A549 (cell line): Measurements from ENCODE around the gene SCRN1.

Experiments
- CEBPB ChIP-seq, 2 experiments: fragments of >200 bp in 1 of 2; sonication (Bioruptor Twin) in 1 of 2; formaldehyde crosslinking in 1 of 2; IDR thresholded peaks; 2 replicates each; pipeline ENCODE4 v1.6.1; 2012 to 2016
- CTCF ChIP-seq: fragments of >200 bp; sonication (Bioruptor Twin); formaldehyde crosslinking; IDR thresholded peaks from 3 replicates; pipeline ENCODE4 v1.5.1; 2016
- EHMT2 ChIP-seq: fragments of 200-600 bp; sonication (generic); IDR thresholded peaks from 2 replicates; pipeline ENCODE4 v1.6.1; 2016; ENCODE audit warnings: antibody characterized with exemption, low read depth, mild to moderate bottlenecking, moderate library complexity
- EP300 ChIP-seq, 2 experiments: fragments of >200 bp; sonication (Bioruptor Twin); formaldehyde crosslinking; IDR thresholded peaks; 2 replicates in 1 of 2; 3 replicates in 1 of 2; pipeline ENCODE4 v1.6.1; 2016 to 2017
- HDAC2 ChIP-seq: fragments of 200-600 bp; sonication (generic); IDR thresholded peaks from 2 replicates; pipeline ENCODE4 v1.6.1; 2016
- KDM1A ChIP-seq: fragments of 200-600 bp; sonication (generic); IDR thresholded peaks from 2 replicates; pipeline ENCODE4 v1.6.1; 2016; ENCODE audit warnings: low read depth, mild to moderate bottlenecking
- NR3C1 ChIP-seq: fragments of >200 bp; sonication (Bioruptor Twin); formaldehyde crosslinking; IDR thresholded peaks from 3 replicates; pipeline ENCODE4 v1.6.1; 2017
- POLR2A ChIP-seq: IDR thresholded peaks from 2 replicates; pipeline ENCODE4 v1.6.1; 2012; ENCODE audit warnings: mild to moderate bottlenecking, low read length
- RAD21 ChIP-seq, 2 experiments: fragments of >200 bp in 1 of 2; sonication (Bioruptor Twin) in 1 of 2; formaldehyde crosslinking in 1 of 2; IDR thresholded peaks in 1 of 2; conservative IDR thresholded peaks in 1 of 2; 2 replicates in 1 of 2; 3 replicates in 1 of 2; pipeline ENCODE4 v1.6.1; 2012 to 2018; ENCODE audit warnings: inconsistent platforms in 1 of 2
- TFCP2L1 ChIP-seq: fragments of 250-450 bp; sonication (Bioruptor Pico); IDR thresholded peaks from 2 replicates; pipeline ENCODE4 v1.5.0; 2021; ENCODE audit warnings: mild to moderate bottlenecking
- USF2 ChIP-seq: fragments of 450-650 bp; IDR thresholded peaks from 2 replicates; pipeline ENCODE4 v1.6.1; 2014; ENCODE audit warnings: antibody characterized with exemption
- ZC3H11A ChIP-seq: fragments of 450-650 bp; IDR thresholded peaks from 2 replicates; pipeline ENCODE4 v1.6.1; 2014; ENCODE audit warnings: antibody characterized with exemption, mild to moderate bottlenecking
- ZNF302 ChIP-seq: fragments of 250-450 bp; sonication (Bioruptor Pico); IDR thresholded peaks from 2 replicates; pipeline ENCODE4 v1.9.0; 2021; ENCODE audit warnings: inconsistent platforms, mild to moderate bottlenecking, moderate library complexity

- TF ChIP-seq ZC3H11A (no peak), RAD21 (conservative IDR thresholded peaks at IDR 0.05 in 1 of 2, IDR thresholded peaks at IDR 0.05 in 1 of 2) (no peak), CTCF (no peak), HDAC2 (no peak), POLR2A (no peak), NR3C1 (no peak), USF2 (no peak), EP300 (IDR thresholded peaks at IDR 0.05) (no peak), TFCP2L1 (CRISPR knock-in tag) (no peak), EHMT2 (no peak), KDM1A (no peak), ZNF302 (CRISPR knock-in tag) (no peak), CEBPB (IDR thresholded peaks at IDR 0.05) (no peak)
These were observed 107.9 kb downstream of the SCRN1 start for GRCh38 chr7:29881724-29882123.
